22Rv1 (cell line): ENCODE data around the gene RAB24.
"Not testable (repeated sequence)": the region's sequence is repeated elsewhere in the genome, so short reads cannot be mapped to it uniquely, and the experiment has no call there.

Experiments
- H3K27ac ChIP-seq: fragments of 450-650 bp; 2 replicates; pipeline ENCODE4 v1.5.1; 2017
- CTCF ChIP-seq: fragments of 450-650 bp; IDR thresholded peaks from 2 replicates; pipeline ENCODE4 v1.5.1; 2017; ENCODE audit warnings: mild to moderate bottlenecking
- ZFX ChIP-seq: fragments of 450-650 bp; IDR thresholded peaks from 2 replicates; pipeline ENCODE4 v1.6.1; 2017; ENCODE audit warnings: antibody characterized with exemption, borderline replicate concordance

Gene RAB24

GRCh38 chr5:177347699-177348098 is 44.2 kb upstream of the RAB24 start:
- no peak for TF ChIP-seq ZFX
- no peak for TF ChIP-seq CTCF
- H3K27ac ChIP-seq: no peak overlapping the region

GRCh38 chr5:177346820-177347219 is 43.3 kb upstream of the RAB24 start:
- H3K27ac ChIP-seq: no peak overlapping the region
- TF ChIP-seq CTCF (no peak), ZFX (no peak)

- TF ChIP-seq CTCF (no peak), ZFX (no peak)
- H3K27ac ChIP-seq: no peak overlapping the region
Measured at GRCh38 chr5:177344891-177345290, 41.4 kb upstream of the RAB24 start.

- TF ChIP-seq ZFX (no peak), CTCF (no peak)
- H3K27ac ChIP-seq: no peak overlapping the region
Measured at GRCh38 chr5:177343777-177344176, 40.3 kb upstream of the RAB24 start.

- H3K27ac ChIP-seq: not testable (repeated sequence)
Measured at GRCh38 chr5:177343000-177343399, 39.5 kb upstream of the RAB24 start.

GRCh38 chr5:177339107-177339638 is 35.7 kb upstream of the RAB24 start:
- H3K27ac ChIP-seq: peak overlapping the region; percentile 31; the same call in 1 of the 2 replicates
- no peak for TF ChIP-seq CTCF
- TF ChIP-seq ZFX: no peak

GRCh38 chr5:177338251-177339106 is 35.0 kb upstream of the RAB24 start:
- TF ChIP-seq CTCF (no peak), ZFX (no peak)
- peak overlapping the region; percentile 31; the same call in 1 of the 2 replicates for H3K27ac ChIP-seq
